ENCODE results near the gene USP25. TPM values are rescaled to one million over a fixed set of nuclear protein-coding genes. Genes with fewer than 3 reads are reported as not detected.
A peak's percentile ranks its signal among the peaks of the same experiment; 100 is the strongest.

The USP25 gene
- total RNA-seq, 1 donor from 2014 or later, result 49.9 TPM

DNA sequence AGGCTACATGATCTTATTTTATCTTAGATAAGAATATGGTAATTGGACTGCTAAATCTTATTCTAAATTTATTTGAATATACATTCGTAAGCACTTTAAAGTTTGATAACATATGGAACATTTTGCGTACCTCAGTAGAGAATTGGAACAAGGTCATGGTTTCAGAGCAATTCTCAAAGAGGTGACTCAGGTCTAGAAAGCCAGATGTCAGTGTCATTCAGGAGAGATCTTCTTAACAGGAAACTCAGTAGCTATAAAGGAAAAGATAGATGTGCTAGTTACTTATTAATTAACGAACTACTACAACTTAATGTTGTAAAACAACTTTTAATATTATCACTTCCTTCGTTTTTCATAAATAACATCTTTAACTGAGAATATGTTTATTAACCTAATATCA is 142.5 kb downstream of the USP25 start:
- Mint-ChIP-seq H3K27ac (no peak overlapping the region), H3K36me3 (peaks cover 34% of the 10 kb centered on the region), H3K9me3 (no peaks in the 10 kb centered on the region), H3K4me1 (ENCODE audit: unreplicated experiment) (no peaks in the 10 kb centered on the region), H3K4me3 (no peak overlapping the region), H3K27me3 (no peaks in the 10 kb centered on the region)
- no peak for DNase-seq (ENCODE audit: extremely low spot score, unreplicated experiment)
- TF ChIP-seq, protein P1, sequence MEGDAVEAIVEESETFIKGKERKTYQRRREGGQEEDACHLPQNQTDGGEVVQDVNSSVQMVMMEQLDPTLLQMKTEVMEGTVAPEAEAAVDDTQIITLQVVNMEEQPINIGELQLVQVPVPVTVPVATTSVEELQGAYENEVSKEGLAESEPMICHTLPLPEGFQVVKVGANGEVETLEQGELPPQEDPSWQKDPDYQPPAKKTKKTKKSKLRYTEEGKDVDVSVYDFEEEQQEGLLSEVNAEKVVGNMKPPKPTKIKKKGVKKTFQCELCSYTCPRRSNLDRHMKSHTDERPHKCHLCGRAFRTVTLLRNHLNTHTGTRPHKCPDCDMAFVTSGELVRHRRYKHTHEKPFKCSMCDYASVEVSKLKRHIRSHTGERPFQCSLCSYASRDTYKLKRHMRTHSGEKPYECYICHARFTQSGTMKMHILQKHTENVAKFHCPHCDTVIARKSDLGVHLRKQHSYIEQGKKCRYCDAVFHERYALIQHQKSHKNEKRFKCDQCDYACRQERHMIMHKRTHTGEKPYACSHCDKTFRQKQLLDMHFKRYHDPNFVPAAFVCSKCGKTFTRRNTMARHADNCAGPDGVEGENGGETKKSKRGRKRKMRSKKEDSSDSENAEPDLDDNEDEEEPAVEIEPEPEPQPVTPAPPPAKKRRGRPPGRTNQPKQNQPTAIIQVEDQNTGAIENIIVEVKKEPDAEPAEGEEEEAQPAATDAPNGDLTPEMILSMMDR (conservative IDR thresholded peaks at IDR 0.05), result no peak

DNA sequence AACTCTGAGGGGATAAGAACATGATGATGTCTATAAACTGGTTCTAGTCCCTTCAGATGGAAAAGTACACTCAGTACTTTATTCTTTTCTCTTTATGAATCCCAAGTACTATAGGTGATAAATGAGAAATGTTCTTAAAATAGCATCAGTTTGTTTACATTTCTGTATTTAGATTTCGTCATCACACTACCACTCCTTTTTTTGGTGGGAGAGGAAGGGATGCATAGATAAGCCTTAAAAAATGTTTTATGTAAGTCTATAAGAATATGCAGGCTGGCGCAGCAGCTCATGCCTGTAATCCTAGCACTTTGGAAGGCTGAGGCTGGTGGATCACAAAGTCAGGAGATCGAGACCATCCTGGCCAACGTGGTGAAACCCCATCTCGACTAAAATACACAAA is 144.8 kb downstream of the USP25 start:
- TF ChIP-seq, protein P1 (conservative IDR thresholded peaks at IDR 0.05), result no peak
- DNase-seq (ENCODE audit: extremely low spot score, unreplicated experiment), result no peak
- Mint-ChIP-seq H3K4me1 (ENCODE audit: unreplicated experiment) (no peaks in the 10 kb centered on the region), H3K4me3 (no peak overlapping the region), H3K36me3 (peaks cover 37% of the 10 kb centered on the region), H3K9me3 (no peaks in the 10 kb centered on the region), H3K27ac (no peak overlapping the region), H3K27me3 (no peaks in the 10 kb centered on the region)

GRCh38 chr21:15875286-15875685 is 145.5 kb downstream of the USP25 start:
- Mint-ChIP-seq H3K36me3 (peaks cover 41% of the 10 kb centered on the region), H3K4me1 (ENCODE audit: unreplicated experiment) (no peaks in the 10 kb centered on the region), H3K9me3 (no peaks in the 10 kb centered on the region), H3K4me3 (no peak overlapping the region), H3K27ac (no peak overlapping the region), H3K27me3 (no peaks in the 10 kb centered on the region)
- no peak for DNase-seq (ENCODE audit: extremely low spot score, unreplicated experiment)
- TF ChIP-seq, protein P1 (conservative IDR thresholded peaks at IDR 0.05), result no peak

DNA sequence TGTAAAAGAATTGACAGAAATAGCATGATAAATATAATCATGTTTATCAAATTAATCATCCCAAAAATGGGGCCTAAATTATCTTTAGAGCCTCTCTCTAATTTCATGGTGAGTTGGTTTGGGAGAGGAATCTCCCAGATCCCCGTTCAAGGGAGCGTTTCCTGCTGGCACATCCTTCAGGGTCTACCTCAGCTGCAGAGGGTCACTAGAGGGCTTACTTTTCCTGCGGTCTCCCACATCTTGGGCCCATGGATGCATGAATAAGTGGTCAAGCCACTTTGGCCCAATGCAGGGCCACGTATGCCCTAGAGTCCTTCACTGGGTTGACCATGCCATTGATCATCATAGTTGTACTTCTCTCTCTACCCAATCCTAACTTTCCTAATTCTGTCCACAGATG is 164.1 kb downstream of the USP25 start:
- Mint-ChIP-seq H3K27ac (no peak overlapping the region), H3K36me3 (peaks cover 7% of the 10 kb centered on the region), H3K9me3 (no peaks in the 10 kb centered on the region), H3K4me3 (no peak overlapping the region), H3K4me1 (ENCODE audit: unreplicated experiment) (peaks cover 5% of the 10 kb centered on the region), H3K27me3 (no peaks in the 10 kb centered on the region)
- DNase-seq (ENCODE audit: extremely low spot score, unreplicated experiment), result no peak
- TF ChIP-seq, protein P1 (conservative IDR thresholded peaks at IDR 0.05), result no peak

DNA sequence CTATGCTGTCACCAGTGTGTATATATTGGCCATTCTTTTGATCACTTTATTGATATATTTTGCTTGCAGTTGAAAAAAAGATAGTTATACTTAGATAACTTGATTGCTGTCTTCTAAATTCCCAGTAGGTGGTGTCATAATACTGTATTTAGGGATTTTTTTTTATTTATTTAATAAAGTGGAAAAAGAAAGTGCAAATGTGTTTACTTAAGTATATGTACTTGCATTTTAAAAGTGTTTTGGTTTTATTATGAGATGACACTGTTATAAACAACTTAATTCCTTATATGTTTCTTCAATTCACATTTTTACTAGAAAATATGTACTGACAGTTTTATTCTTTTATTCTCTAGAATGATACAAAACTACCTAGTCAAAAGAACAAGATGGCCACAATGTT is 164.8 kb downstream of the USP25 start:
- Mint-ChIP-seq H3K27me3 (no peaks in the 10 kb centered on the region), H3K4me1 (ENCODE audit: unreplicated experiment) (peaks cover 5% of the 10 kb centered on the region), H3K36me3 (peaks cover 7% of the 10 kb centered on the region), H3K9me3 (no peaks in the 10 kb centered on the region), H3K4me3 (no peak overlapping the region), H3K27ac (no peak overlapping the region)
- no peak for DNase-seq (ENCODE audit: extremely low spot score, unreplicated experiment)
- TF ChIP-seq, protein P1 (conservative IDR thresholded peaks at IDR 0.05), result peak; percentile 74

All from type B pancreatic cell (in vitro differentiated cells).